GM12874 (cell line): ENCODE measurements around the gene ANKHD1.

Source experiments
- CTCF ChIP-seq: IDR thresholded peaks from 2 replicates; pipeline ENCODE4 v1.5.1; 2011; ENCODE audit warnings: low read depth, mild to moderate bottlenecking, control low read depth, low read length, moderate library complexity; ENCODE audit not compliant: insufficient read depth

Gene ANKHD1

GRCh38 chr5:140400730-140401361 is 787 bp upstream of the ANKHD1 start:
- TF ChIP-seq CTCF: no peak

- no peak for TF ChIP-seq CTCF
These were observed 833 bp downstream of the ANKHD1 start for GRCh38 chr5:140402258-140403074.

GRCh38 chr5:140403613-140404012 is 2.0 kb downstream of the ANKHD1 start:
- no peak for TF ChIP-seq CTCF

GRCh38 chr5:140408750-140409241 is 7.2 kb downstream of the ANKHD1 start:
- TF ChIP-seq CTCF: no peak

GRCh38 chr5:140413230-140413629 is 11.6 kb downstream of the ANKHD1 start:
- no peak for TF ChIP-seq CTCF

GRCh38 chr5:140417235-140417634 is 15.6 kb downstream of the ANKHD1 start:
- no peak for TF ChIP-seq CTCF

- no peak for TF ChIP-seq CTCF
These were observed 17.4 kb downstream of the ANKHD1 start for GRCh38 chr5:140418862-140419520.
